Measurements from ENCODE around the gene TMPRSS4. TPM values are rescaled to one million over a fixed set of nuclear protein-coding genes. Genes with fewer than 3 reads are reported as not detected.

TMPRSS4 gene
- total and polyA plus RNA-seq, 4 donors, result 4.8 to 10.1 (median 8.7) TPM

GRCh38 chr11:118112711-118113430 lies 36.0 kb downstream of the TMPRSS4 start:
- 89 to 94% methylated on average over 11 of the region's 11 CpGs for WGBS, 2 donors

GRCh38 chr11:118114266-118114665 lies 37.4 kb downstream of the TMPRSS4 start:
- TF ChIP-seq CTCF (IDR thresholded peaks at IDR 0.05; ENCODE audit: control extremely low read depth, extremely low read depth), result no peak
- no peak overlapping the region for H3K9ac ChIP-seq (ENCODE audit: insufficient read depth in 1 of 2, low read length in 2 of 2)
- DNase-seq (no peak), ATAC-seq (ENCODE audit: insufficient read depth, low FRiP score) (no peak)
- H3K27me3 ChIP-seq (ENCODE audit: control insufficient read depth in 3 of 3, insufficient read depth in 3 of 3, low read length in 2 of 3), result peaks cover 0 to 2% (median 0%) of the 10 kb centered on the region in 3 donors
- H3K36me3 ChIP-seq (ENCODE audit: control insufficient read depth in 4 of 4, insufficient read depth in 4 of 4, low read length in 4 of 4), result no peaks in the 10 kb centered on the region
- 79 to 94% methylated on average over 1 of the region's 1 CpG for WGBS, 2 donors
- H3K27ac ChIP-seq (ENCODE audit: low read depth in 1 of 2, low read length in 1 of 2), result no peak overlapping the region
- no peaks in the 10 kb centered on the region for H3K4me1 ChIP-seq (ENCODE audit: control insufficient read depth in 5 of 5, insufficient read depth in 5 of 5, low read length in 5 of 5)
- no peak overlapping the region for H3K4me3 ChIP-seq
- no peaks in the 10 kb centered on the region for H3K9me3 ChIP-seq (ENCODE audit: control insufficient read depth in 4 of 4, insufficient read depth in 3 of 4, low read length in 3 of 4)

More at GRCh38 chr11:118112711-118113430, 36.0 kb downstream of the TMPRSS4 start:
- no peaks in the 10 kb centered on the region for H3K27me3 ChIP-seq (ENCODE audit: control insufficient read depth in 3 of 3, insufficient read depth in 3 of 3, low read length in 2 of 3)
- H3K9ac ChIP-seq (ENCODE audit: insufficient read depth in 1 of 2, low read length in 2 of 2), result no peak overlapping the region
- H3K9me3 ChIP-seq (ENCODE audit: control insufficient read depth in 4 of 4, insufficient read depth in 3 of 4, low read length in 3 of 4), result no peaks in the 10 kb centered on the region
- TF ChIP-seq CTCF (IDR thresholded peaks at IDR 0.05; ENCODE audit: control extremely low read depth, extremely low read depth), result no peak
- ATAC-seq (ENCODE audit: insufficient read depth, low FRiP score) (no peak), DNase-seq (no peak)
- no peaks in the 10 kb centered on the region for H3K4me1 ChIP-seq (ENCODE audit: control insufficient read depth in 5 of 5, insufficient read depth in 5 of 5, low read length in 5 of 5)
- H3K27ac ChIP-seq (ENCODE audit: low read depth in 1 of 2, low read length in 1 of 2), result no peak overlapping the region
- H3K36me3 ChIP-seq (ENCODE audit: control insufficient read depth in 4 of 4, insufficient read depth in 4 of 4, low read length in 4 of 4), result no peaks in the 10 kb centered on the region
- no peak overlapping the region for H3K4me3 ChIP-seq

GRCh38 chr11:118115048-118115447 lies 38.2 kb downstream of the TMPRSS4 start:
- no peak for DNase-seq
- Histone ChIP-seq H3K4me1 (ENCODE audit: control insufficient read depth in 5 of 5, insufficient read depth in 5 of 5, low read length in 5 of 5) (no peaks in the 10 kb centered on the region), H3K27ac (ENCODE audit: low read depth in 1 of 2, low read length in 1 of 2) (no peak overlapping the region), H3K9ac (ENCODE audit: insufficient read depth in 1 of 2, low read length in 2 of 2) (no peak overlapping the region), H3K27me3 (ENCODE audit: control insufficient read depth in 3 of 3, insufficient read depth in 3 of 3, low read length in 2 of 3) (peaks cover 0 to 2% (median 0%) of the 10 kb centered on the region in 3 donors), H3K4me3 (no peak overlapping the region), H3K36me3 (ENCODE audit: control insufficient read depth in 4 of 4, insufficient read depth in 4 of 4, low read length in 4 of 4) (no peaks in the 10 kb centered on the region), H3K9me3 (ENCODE audit: control insufficient read depth in 4 of 4, insufficient read depth in 3 of 4, low read length in 3 of 4) (no peaks in the 10 kb centered on the region)
- no peak for ATAC-seq (ENCODE audit: insufficient read depth, low FRiP score)
- no peak for TF ChIP-seq CTCF (IDR thresholded peaks at IDR 0.05; ENCODE audit: control extremely low read depth, extremely low read depth)
- 92% methylated on average over 7 of the region's 7 CpGs for WGBS, 2 donors
